ENCODE measurements around the gene TRPV5. TPM values are rescaled to one million over a fixed set of nuclear protein-coding genes. Genes with fewer than 3 reads are reported as not detected.

The TRPV5 gene
- total RNA-seq, 3 donors from 2014 or later (not counting 1 experiment from before 2014, with no cell fraction given), result not detected

Other genes starting within 250 kb of the TRPV5 start
- gene PRSS1, start 184.3 kb downstream of the TRPV5 start, total RNA-seq, result not detected
- not detected for gene PRSS2, start 162.8 kb downstream of the TRPV5 start, total RNA-seq
- gene EPHB6, start 78.7 kb downstream of the TRPV5 start, total RNA-seq, result 1 to 10 TPM; 2.3 to 6.8 (median 6.5) TPM
- gene TRPV6, start 48.0 kb downstream of the TRPV5 start, total RNA-seq, result not detected
- gene LLCFC1, start 5.7 kb upstream of the TRPV5 start, total RNA-seq, result not detected
- under 1 TPM in 2 of 3 donors, not detected in 1; 0.09 to 0.61 TPM for gene KEL, start 28.6 kb upstream of the TRPV5 start, total RNA-seq
- gene OR9A2, start 93.4 kb upstream of the TRPV5 start, total RNA-seq, result not detected
- not detected for gene OR6V1, start 118.6 kb upstream of the TRPV5 start, total RNA-seq
- not detected for gene PIP, start 198.3 kb upstream of the TRPV5 start, total RNA-seq
- gene TAS2R39, start 249.7 kb upstream of the TRPV5 start, total RNA-seq, result not detected

Measured in natural killer cell (primary cell).